Measurements from ENCODE around the gene SRD5A3.

- TF ChIP-seq POLR2AphosphoS5 (IDR thresholded peaks at IDR 0.05) (no peak), CTCF (IDR thresholded peaks at IDR 0.05) (no peak), POLR2A (IDR thresholded peaks at IDR 0.05) (no peak)
Measured at GRCh38 chr4:55385201-55385649, 39.2 kb downstream of the SRD5A3 start.
